ENCODE measurements around the gene LY6G6D.

LY6G6D gene

GRCh38 chr6:31737315-31737990 is 22.3 kb downstream of the LY6G6D start:
- DNase-seq: no peak

DNA sequence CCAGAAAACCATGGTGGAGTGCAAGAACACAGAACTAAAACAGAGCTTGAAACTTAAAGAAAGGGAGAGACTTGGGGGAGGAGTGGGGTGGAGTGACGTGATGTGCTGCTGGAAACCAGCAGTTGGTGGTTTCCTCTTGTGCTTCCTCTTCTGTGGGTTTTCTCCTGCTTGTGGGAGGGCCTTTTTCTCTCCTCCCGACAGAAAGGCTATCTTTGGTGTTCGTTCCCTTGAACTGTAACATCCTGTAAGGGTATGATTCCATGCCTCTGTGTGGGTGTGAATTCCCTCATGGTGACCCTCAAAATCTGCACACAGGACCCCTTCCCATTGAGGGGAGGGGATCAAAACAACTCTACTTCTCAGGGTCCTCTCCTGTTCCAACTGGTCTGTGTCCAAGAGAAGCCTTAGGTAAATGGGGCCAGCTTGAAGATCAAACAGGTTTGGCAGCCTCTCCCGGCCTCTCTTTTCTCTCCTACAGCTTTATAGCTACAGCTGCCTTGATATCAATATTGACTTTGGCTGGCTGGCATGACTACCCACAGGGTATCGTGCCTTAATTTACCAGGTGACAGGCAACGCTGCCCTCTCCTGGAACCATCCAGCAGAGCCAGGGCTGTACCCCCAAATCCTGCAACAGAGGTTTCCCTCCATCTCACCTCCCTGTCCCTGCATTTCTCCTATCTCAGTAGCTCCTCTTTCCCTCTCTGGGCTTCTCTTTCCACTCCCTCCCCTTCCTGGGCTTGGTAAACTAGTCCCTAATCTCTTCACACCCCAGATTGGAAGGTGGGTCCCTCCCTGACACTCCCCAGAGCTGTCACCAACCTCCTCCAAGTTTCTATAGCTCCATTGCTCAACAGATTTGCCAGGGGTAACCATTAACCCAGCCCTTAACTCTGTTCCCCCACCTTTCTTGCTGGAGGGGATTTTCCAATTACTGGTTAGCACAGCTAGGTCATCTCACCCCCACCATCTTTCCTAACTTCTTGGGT is 23.1 kb downstream of the LY6G6D start:
- DNase-seq: peak; percentile 59

DNA sequence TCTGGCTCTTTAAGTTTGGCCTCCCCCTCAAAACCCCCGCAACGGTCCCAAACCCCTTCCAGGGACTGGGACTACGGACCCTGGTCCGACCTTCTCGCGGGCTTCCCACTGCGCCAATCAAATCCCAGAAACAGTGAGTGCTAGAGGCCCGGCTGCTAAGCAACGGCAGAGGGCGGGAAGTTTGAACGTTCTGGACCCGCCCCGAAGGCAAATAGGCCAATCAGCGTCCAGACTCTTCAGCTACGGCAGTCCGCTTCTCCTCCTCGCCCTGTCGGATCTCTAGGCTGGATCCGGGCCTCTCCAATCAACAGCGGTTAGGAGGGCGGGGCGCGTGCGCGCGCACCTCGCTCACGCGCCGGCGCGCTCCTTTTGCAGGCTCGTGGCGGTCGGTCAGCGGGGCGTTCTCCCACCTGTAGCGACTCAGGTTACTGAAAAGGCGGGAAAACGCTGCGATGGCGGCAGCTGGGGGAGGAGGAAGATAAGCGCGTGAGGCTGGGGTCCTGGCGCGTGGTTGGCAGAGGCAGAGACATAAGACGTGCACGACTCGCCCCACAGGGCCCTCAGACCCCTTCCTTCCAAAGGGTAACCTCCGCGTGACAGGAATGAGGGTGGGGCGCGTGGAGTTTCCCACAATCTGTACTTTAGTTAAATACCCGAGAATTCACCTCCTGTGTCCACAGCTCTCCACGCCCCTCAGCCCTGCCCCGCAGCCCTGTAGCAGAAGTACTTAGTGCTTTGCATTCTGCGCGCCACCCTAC is 24.7 kb downstream of the LY6G6D start, which contains the start of gene MSH5:
MSH5 (plus strand) TSS at position 367 of the 758 bp plus-strand sequence. CDS start 462 bp downstream, outside the sequence.
- DNase-seq: peak; percentile 99

DNA sequence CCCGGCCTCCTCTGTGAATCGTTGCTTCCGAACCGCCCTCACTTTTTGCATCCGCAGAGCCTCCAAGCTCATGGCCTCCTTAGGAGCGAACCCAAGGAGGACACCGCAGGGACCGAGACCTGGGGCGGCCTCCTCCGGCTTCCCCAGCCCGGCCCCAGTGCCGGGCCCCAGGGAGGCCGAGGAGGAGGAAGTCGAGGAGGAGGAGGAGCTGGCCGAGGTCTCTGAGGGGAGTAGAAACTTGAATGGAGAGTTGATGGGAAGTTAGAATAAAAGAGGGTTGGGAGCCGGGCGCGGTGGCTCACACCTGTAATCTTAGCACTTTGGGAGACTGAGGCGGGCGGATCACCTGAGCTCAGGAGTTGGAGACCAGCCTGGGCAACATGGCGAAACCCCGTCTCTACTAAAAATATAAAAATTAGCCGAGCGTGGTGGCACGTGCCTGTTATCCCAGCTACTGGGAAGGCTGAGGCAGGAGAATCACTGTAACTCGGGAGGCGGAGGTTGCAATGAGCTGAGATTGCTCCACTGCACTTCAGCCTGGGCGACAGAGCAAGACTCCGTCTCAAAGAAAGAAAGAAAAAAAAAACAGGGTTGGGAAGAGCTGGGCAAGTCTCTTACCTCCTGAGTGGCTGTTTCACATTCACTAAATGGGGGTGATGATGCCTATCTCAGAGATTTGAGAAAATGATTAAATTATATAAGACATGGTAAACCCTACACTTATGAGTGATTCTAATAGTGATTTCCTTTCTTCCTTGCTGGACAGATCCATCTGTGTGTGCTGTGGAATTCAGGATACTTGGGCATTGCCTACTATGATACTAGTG is 25.5 kb downstream of the LY6G6D start:
- DNase-seq: peak; percentile 37

DNA sequence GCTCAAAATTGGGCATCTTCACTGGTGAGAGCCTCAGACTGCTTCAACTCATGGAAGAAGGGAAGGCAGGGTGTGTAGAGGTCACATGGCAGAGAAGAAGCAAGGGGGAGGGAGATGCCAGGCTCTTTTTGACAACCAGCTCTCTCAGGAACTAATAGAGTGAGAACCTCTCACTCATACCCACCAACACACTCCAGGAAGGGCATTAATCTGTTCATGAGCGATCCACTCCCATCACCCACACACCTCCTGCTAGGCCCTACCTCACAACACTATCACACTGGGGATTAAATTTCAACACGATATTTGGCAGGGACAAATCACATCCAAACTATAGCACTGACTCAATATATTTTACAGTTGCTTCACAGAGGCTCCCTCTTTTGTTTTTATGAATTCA is 26.7 kb downstream of the LY6G6D start:
- no peak for DNase-seq

DNA sequence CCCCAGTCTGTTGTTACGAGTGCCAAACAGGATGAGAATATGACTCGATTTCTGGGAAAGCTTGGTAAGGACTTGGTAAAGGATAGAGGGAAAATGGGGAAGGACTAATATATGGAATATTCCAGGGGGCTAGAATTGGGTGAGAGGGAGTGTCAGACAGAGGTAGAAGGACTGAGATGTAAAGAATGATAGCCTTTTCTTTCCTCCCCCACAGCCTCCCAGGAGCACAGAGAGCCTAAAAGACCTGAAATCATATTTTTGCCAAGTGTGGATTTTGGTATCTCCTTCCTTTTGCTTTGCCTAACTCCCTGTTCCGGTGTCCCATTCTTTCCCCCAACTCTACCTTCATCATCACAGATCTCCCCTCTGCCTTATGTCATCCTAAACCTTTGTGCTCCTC is 27.7 kb downstream of the LY6G6D start:
- DNase-seq: no peak

- DNase-seq: no peak
Observed at GRCh38 chr6:31744422-31744821, 29.3 kb downstream of the LY6G6D start.

DNA sequence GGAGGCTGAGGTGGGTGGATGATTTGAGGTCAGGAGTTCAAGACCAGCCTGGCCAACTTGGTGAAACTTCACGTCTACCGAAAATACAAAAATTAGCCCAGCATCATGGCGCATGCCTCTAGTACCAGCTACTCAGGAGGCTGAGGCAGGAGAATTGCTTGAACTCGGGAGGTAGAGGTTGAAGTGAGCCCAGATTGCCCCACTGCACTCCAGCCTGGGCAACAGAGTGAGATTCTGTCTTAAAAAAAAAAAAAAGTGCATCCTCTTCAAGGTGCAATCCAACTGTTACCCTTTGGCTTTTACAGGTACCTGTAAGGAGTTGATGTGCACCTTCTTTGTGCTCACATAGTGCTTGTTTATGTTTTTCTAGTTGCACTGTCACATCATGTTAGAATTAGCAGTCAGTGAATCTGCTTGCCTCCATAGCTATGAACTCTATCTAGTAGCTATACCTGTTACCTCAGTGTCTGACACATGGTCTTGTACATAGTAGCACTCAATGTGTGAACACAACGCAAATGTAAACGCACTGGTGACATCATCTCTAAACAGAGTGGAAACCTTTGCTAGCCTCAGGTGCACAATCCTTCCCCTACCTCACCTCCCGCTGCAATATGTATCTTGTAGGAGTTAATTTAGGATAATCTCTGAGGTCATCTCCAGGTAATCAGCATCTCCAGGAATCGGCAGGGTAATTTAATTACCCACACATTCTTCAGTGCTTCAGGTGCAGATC is 34.3 kb downstream of the LY6G6D start:
- no peak for DNase-seq

DNA sequence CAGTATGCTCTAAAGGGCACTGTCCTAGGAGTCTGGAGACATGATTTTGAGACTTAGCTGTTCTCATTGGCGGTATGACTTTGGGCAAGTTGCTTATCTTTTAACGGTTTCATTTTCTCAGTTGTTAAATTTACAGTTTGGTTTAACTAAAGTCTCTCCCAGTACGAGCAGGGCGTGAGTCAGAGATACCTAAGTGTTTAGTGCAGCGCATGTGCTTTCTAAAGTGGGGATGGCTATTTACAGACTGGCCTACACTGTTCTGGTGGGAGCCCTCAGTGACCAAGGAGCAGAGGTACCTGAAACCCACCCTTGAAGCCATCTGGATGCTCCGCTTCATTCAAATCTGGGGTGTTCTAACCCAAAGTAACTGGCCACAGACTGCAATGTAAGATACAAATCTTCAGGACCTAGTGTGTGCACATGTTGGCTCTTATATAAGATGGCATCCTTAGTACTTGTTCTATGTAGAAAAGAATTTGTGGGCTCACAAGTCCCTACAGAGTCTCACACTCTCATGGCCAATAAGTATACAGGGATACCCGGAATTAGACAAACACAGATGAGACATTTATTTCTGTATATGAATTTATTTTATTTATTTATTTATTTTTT is 35.4 kb downstream of the LY6G6D start:
- no peak for DNase-seq

- no peak for DNase-seq
Observed at GRCh38 chr6:31752739-31753319, 37.7 kb downstream of the LY6G6D start.

DNA sequence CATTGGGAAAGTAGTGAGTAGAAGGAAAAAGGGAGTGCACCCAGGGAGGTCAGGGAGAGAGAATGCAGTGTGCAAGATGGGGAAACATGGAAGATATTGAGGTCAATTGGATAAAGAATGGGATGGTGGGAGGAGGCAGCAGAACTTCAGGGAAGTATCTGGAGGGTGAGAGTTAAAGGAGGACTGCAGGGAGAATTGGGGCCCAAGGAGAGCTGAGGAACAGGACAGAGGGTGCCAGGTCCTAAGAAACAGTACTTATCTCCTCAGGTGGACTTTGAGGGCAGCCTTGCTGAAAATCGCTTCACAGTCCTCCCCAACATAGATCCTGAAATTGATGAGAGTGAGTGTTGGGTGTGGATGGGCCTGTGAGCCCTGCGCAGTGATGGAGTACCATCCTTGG is 43.1 kb downstream of the LY6G6D start:
- DNase-seq: no peak

DNA sequence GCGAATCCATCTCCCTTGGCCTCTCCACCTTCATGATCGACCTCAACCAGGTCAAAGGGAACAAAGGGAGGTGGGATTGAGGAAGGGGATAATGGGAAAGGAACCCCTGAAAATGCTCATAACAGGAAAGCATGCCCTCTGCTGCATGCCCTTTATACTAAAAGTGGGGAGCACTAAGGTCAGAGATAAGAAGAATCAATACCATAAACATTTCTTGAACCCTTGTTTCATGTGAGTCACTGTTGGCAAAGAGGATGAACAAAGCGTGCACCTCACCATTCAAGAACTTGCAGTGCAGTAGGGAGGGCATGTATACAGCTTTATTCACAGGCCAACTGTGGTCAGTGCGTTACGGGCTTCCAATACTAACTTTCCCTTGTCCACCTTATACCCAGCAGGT is 45.6 kb downstream of the LY6G6D start:
- no peak for DNase-seq

GRCh38 chr6:31761343-31761742 is 46.2 kb downstream of the LY6G6D start:
- DNase-seq: no peak

DNA sequence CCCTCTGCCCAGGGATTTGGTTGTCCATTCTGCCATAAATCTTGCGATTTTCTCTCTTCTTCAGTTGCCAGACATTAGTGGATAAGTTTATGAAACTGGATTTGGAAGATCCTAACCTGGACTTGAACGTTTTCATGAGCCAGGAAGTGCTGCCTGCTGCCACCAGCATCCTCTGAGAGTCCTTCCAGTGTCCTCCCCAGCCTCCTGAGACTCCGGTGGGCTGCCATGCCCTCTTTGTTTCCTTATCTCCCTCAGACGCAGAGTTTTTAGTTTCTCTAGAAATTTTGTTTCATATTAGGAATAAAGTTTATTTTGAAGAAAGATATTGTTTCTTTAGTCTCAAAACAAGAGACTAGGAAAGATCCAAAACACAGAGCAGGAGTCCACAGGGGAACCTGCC is 47.2 kb downstream of the LY6G6D start, which contains the start of gene SAPCD1:
SAPCD1 (plus strand) TSS at position 301 of the 400 bp plus-strand sequence. CDS start 399 bp downstream, outside the sequence.
- no peak for DNase-seq

- DNase-seq: no peak
Observed at GRCh38 chr6:31762878-31763618, 47.9 kb downstream of the LY6G6D start.

DNA sequence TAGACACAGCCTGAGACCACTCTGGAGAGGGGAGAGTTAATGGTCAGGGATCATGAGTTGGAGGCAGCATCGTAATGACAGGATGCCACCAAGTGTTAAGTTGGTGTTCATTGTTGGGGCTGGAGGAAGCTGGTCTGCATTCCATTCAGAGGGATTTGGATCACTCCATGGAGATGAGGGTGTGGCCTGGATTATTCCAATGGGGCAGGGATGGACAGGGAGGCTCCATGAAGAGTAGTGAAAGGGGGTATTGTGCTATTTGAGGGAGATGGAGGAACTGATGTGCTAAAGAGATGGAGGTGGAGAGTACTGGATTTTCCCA is 48.4 kb downstream of the LY6G6D start:
- no peak for DNase-seq

GRCh38 chr6:31764198-31764597 is 49.0 kb downstream of the LY6G6D start:
- no peak for DNase-seq

- no peak for DNase-seq
Observed at GRCh38 chr6:31765559-31765909, 50.4 kb downstream of the LY6G6D start.

DNA sequence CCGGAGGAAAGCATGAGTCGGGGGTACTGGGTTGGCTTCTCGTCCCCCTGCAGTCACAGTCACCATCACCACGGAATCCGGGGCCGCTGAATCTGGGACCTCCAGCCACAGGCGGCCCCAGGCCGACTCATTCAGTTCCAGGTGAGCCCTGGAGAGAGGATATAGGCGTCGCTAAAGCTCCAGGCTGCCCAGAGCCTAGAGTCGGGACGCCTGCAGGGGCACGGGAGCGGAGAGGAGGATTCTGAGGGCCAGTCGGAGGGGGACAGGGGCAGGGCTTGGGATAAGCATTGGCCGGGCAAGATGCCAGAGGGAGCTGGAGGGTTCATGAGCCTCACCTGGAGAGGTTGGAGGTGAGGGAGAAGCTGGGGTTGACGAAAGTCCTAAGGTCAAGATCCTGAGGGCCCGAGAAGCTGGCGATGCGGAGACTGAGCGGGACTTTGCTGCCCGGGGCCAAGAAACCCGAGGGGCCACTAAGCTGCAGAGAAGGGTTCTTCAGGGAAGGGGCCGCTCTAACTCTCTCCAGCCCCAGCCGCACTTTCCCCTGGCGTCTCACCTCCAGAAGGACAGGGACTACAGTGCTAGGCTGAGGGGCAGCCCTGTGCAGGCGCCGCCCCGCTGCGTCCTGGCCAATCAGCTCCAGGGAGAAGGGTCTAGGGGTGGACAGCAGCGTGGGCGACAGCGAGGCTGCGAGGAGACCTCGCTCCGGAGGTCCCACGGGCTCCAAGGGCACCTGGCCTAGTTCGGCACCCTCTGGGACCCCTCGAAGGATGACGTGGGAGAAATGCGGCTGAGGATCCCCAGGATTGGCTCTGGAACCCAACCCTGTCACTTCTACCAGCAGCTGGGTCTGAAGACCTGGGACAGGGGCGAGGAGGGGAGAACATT is 51.0 kb downstream of the LY6G6D start:
- no peak for DNase-seq
